ENCODE data around the gene SACS.
A peak's percentile ranks its signal among the peaks of the same experiment; 100 is the strongest.
"Not testable (repeated sequence)": the region's sequence is repeated elsewhere in the genome, so short reads cannot be mapped to it uniquely, and the experiment has no call there.

SACS gene

DNA sequence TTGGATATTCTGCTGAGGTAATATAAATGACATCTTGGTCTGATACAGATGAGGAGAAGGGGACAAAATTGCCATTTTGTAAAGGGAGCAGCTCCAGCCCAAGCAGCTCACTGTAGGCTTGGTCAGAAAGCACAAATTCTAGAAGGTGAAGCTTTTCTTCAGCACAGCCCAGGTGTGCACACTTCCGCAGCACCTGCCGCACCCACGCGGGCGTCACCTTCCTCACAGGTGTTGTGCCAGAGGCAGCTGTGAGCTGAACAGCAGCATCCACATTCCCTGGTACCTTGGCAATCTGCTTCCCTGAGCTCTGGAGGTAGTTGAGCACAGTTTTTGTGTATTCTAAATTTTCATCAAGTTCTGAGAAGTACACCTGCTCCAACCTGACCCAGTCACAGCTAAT lies 79.0 kb downstream of the SACS start:
- DNase-seq, result peak; percentile 23

DNA sequence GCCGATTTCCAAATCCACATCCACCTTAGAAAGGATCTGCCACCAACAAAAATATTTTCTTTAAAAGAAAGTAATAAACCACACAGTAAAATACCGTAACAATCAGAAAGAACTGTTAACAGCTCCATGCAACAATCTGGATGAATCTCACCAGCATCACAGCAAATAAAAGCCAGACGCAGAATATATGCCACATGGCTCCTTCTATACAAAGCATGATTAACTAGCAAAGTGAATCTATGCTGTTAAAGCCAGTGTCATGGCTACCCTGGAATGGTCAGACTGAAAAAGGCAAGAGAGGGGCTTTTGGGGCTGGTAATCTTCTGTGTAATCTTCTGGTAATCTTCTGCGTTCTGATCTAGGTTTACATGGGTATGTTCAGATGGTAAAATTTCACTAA lies 81.3 kb downstream of the SACS start:
- DNase-seq, result no peak

DNA sequence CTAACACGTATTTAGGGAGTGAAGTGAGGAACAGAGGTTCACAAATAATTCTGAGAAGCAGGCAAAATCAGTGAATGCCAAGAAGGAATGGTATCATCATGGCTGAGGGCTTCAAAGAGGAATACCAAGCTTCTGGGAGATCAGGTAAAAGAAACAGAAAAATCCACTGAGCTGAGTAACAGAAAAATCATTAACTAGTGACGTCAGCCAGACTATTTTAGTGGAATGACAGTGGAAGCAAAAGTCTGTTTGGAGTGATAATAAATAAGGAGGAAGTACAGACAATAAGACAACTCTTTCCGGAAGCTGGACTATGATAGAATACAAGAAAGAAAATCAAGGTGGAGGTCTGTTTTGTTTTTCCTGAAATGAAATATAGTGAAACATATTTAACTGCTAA lies 83.5 kb downstream of the SACS start:
- no peak for DNase-seq

DNA sequence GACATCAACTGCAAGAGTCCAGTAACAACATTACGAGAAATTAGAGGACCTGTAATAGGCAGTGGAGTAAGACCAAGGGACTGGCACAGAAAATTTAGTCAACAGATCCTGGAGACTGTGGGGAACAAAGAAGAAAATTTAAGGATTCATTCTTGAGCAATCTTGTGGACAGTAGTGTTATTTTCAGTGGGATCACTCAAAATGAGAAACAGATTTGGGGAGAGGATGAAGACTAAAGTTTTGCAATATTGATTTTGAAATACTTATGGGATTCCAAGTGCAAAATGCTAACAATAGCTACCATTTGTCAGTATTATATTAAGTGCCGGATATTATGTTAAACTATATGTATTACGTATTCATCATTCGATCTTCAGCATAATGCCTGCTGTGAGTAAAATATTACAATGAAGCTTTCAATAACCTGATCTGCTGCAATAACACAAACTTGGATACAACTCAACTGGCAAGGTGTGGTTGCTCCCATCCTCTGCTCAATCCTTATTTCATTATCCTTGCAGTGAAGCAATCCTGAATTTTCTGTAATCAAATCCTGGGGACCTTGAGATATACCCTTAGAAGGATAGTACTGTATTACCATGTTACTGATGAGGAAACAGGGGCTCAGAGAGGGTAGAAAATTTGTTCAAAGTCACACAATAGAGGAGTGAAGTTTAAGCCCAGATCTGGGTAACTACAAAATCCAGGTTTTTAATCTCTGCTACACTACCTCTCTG lies 84.2 kb downstream of the SACS start:
- DNase-seq, result no peak

DNA sequence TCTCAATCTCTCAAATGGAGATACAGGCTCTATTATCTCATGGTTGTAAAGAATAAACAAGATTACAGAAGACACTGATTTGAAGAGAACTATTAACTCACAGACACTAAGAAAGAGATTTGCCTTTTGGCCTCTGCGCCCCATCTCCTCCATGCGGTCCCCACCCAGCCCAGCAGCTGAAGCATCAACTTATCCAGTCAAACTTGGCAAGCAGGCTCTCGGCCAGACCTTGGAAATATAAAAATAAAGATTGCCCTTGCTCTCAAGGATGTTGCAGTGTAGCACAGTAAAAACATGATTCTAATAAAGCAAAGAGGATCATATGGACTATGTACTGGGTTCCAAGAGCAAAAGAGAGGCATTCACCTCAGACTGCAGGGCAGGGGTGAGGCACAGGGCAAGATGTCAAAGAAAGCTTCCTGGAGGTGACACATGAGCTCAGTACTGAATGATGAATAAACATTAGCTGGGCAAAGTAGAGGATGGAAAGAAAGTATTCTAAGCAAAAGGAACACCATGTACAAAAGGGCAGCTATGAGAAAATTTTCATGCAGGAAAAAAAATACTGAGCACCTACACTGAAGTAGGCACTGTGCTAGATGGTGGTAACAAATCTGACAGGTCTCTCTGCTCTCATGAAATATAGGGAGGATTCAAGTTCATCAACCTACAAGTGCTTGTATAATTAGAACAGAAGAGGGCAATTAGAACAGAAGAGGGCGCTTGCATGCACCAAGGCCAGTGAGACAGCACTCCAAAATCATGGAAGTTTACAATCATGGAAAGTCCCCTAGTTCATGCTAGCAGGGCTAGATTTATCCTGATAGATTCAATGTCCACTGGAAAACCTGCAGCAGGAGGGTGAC lies 85.0 kb downstream of the SACS start:
- DNase-seq, result no peak

DNA sequence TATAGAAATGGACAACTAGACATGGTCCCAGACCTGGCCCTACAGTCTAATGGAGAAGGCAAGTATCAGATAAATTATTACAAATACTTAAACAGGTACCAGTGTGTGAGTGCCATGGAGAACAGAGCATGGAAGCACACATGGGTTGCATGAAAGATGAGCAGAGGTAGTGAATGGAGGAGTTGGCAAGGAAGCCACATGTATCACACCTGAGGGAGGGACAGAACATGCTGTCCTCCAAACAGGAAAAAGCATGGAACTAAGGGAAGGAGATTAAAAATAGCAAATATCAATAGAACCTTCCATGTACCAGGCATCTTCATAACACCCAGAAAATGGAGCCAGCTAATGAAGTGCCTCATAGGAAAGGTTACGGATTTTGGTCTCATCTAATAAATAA lies 85.9 kb downstream of the SACS start:
- DNase-seq, result no peak

DNA sequence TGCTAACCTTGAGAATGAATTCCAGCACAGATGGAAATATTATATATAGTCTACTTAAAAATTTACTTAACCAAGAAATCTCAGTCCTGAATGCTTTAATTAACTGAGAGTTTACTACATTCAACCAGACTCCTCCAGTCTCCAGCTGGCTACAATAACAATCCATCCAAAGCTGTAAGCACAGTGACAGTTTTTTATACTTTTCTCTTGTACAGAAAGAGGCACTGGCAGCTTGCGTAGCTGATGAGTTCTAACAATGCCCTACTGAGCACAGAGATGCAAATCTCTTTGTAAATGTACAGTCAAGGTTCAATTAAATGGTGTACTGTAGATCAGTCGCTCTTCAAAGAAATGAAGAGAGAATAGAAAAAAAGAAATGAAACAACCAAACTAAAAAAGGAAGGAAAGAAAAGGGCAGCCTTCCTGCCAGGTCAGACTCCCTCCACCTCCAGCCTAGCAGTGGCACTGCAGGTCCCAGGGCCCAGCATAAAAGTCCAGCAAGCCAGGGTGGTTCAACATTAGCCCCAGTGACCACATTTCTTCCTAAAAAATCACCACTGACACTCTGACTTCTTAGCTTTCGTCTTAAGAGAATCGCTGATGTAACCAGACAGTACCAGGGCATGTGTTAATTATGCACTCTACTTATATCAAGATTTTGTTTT lies 88.4 kb downstream of the SACS start:
- DNase-seq, result no peak

DNA sequence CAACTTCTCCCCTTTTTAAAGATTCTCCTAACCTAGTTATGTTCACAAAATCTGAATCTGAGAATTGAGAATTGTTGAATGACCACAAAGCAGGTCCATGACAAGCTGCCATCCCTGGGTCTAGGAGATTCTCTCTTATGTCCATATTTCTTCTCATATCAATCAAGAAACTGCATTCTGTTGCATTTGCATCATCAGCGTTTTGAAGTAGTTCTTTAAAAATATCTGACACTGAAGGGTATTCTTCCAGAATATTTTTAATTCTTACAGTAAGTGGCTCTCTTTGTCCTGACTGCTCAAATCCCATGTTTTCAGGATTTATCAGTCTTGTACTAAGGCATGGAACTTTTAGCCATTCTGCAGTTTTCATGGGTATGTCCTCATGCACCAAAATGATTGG lies 94.3 kb downstream of the SACS start:
- no peak for DNase-seq

DNA sequence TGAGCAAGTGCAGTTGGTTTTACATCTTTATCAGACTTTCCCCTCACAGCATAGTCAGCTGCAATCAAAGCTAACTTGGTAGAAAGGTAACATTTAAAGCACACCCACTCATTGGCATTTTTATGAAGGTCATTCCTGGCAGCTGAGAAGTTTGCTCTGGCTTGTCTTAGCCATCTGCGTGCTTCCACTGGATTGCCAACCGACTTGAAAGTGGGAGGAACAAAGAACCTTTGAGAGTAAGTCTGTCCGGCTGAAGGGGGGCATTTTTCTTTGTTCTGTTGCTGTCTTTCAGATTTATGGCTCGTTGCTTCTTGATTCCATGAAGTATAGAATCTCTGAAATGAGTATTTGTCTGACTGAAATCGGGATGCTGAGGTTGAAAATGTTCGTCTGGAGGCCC lies 103.1 kb downstream of the SACS start:
- DNase-seq, result no peak

DNA sequence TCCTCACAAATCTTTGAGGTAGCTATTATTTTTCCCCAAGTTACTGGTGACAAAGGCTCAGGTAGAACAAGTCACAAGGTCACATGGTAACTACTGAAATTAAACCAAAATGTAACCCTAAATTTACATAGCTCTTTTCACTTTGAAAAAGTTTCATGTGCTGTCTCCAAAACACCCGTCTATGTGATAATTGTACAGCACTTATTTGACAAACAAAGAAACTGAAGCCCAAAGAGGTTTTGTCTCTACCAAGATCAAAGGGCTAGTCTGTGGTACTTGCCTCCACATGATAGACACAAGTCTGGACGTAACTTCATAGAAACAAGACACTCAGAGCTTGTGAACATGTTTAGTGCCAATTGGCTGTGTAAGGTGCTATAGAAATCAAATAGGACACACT lies 108.3 kb downstream of the SACS start:
- DNase-seq, result no peak

DNA sequence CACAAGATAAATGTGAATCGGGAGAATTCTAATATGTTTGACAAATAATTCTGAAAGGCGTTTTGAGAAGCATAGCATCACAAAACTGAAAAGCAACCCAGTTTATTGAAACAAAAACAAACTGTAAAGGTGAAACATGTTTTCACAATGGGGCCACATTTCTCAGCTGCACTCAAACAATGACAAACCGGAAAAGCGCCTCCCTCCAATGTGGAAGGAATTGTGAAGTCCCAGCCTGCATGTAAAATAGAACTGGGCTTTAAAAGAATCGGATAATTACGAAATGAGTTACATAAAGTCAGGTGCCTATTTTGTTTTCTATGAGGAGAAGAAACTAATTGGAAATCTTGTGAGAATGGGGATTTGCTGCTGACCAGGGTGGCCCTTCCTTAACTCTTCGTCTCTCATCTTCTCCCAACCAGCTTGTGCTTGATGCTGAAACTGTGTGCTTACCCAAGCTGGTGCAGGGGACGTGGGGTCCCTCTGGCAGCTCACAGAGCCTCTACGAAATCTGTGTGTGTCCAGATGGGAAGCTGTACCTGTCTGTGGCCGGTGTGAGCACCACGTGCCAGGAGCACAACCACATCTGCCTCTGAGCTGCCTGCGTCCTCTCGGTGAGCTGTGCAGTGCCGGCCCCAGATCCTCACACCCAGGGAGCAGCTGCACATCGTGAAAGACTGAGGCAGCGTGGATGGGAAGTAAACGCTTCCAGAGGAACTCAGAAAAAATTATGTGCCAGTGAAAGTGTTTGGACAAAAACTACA lies 109.4 kb downstream of the SACS start:
- DNase-seq, result no peak

DNA sequence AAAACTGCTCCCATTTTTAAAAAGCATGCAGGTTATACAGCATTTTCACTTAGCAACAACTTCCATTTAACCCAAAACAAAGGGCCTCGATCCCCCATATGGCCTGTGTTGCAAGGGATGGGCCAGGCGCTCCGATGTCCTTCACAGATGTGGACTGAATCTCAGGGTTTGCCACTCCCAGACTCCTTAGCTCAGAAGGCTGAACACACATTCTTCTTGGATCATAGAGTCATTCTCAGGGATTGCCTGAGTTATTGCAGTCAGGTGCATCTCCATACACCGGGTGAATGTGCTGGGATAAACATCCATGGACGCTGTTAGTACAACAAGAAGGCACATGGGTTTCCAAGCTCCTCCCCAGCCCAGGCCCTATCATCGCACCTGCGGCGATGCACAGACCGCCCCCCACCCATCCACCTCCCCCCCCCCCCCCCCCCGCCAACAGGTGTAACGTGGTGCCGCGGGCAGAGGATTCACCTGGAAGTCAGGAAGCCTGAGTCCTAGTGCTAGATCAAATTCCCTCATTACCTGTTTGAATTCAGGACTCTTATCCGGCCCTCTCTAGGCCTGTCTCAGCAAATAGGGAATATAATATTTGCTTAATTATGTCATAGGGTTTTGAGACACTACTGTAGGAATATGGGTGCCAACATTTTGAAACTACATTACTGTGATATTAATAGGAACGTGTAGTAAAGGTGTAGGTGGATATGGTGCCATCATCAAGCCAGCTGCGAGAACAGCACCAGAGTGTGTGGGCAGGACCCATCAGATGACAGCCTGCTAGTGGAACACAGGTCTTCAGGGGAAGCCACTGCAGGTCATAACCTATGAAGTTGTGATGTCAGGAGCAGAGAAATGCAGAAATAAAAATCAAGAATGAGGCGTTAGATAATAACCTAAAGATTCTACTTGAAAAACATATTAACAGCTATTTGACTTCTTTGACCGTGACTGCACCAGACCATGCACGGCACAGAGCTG lies 110.9 kb downstream of the SACS start:
- peak; percentile 59 for DNase-seq

DNA sequence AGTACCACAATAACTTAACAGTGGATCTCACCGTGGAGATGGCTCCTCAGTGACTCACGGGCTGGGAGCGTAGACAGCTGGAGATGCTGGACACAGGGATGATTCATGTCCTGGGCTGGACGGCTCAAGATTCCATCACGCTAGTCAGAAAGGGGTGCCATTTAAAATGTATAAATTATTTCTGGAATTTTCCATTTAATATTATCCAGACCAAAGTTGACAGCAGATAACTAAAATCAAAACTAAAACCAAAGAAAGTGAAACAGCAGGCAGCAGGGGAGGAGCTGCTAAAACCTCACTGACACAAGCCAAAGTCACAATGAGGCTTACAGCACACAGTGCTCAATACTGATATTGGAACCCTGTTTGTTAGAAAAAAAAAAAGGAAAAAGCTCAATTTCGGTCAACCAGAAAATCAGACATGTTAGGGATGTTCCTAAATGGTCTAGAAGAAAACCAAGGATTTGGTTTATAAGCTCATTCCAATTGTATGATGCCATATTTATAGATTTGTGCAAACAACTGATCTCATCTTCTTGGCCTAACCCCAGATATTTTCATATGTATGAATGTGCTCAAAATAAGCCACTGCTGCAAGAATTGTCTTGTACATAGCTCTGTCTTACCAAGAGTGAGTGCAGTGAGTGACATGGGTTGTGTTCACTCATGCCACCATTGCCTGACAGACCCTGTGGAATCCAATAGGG lies 111.8 kb downstream of the SACS start:
- no peak for DNase-seq

DNA sequence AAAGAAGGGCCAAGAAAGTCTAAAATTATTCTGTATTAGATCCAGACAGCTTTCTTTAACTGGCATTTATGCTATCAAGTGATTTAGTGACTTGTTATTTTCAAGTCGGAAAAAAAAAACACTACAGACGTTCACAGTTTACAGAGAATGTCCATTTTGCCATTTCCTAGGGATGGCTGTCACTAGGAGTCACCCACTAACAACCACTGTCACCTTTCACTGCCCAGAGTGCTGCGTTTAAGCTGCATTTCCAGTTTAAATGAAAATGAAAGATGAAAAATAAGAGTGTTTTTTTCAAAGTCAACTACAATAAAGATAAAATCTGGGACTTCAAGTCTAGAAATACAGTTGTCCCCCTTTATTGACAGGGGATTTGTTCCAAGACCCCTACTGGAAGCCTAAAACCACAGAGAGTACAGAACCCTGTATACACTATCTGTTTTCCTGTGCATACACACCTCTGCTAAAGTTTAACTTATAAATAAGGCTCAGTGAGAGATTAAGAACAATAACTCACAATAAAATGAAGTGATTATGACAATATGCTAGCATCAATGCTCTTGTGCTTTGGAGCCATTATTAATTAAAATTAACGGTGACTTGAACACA lies 112.5 kb downstream of the SACS start:
- no peak for DNase-seq

DNA sequence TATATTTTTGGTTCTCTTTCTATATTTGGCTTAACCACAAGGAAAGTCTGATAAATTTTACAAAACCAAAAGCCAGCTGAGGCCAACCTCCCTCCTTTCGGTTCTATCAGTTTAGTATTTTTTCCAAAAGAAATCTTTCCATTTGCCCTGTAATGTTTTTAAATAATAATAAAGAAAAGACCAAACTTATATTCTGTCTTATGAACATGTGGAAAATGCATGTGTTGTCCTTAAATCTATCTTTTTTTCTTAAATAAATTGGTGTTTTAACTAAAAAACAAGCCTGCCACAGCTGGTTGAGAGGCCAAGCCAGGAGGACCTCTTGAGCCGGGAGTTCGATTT lies 113.6 kb downstream of the SACS start:
- no peak for DNase-seq

DNA sequence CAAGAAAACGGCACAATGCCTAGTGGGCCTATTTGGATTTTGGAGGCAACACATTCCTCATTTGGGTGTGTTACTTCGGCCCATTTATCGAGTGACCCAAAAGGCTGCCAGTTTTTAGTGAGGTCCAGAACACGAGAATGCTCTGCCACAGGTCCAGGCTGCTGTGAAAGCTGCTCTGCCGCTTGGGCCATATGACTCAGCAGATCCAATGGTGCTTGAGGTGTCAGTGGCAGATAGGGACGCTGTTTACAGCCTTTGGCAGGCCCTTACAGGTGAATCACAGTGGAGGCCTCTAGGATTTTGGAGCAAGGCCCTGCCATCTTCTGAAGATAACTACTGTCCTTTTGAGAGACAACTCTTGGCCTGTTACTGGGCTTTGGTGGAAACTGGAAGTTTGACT lies 118.7 kb downstream of the SACS start:
- DNase-seq, result not testable (repeated sequence)

DNA sequence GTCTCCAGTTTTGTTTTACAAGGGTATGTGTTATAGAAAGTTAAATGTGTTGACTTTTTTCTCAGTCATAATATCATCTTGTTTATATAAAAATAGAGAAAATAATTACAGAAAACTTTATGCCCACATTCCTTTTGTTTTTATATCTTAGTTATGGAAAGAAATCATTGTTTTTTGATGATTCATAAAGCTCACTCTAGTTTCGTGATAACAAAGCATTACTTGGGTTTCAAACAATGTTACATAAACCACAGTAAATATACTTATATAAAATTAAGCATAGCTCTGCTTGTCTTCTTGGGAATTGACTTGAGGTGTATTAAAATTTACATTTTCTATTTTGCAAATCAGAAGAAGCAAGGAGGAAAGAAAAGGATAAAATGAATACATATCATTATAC lies 140.9 kb downstream of the SACS start:
- no peak for DNase-seq

DNA sequence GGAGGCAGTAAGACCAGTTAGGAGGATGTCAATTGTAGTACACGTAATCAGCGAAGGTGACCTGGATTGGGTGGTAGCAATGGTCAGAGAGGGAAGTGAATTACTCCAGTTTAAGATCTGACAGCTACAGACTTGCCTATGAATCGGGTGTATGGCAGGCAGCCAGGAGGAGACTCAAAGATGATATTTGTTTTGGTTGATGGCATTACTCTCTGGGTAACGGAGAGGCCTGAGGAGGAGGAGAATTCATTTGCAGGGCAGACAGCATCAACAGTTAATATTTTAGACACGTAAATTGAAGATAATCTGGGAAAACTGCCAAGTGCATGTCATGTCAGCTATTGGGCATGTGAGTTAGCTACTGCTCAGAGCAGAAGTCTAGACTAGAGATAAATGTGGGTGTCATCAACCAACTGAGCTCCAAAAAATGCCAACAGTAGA lies 143.6 kb downstream of the SACS start:
- no peak for DNase-seq

DNA sequence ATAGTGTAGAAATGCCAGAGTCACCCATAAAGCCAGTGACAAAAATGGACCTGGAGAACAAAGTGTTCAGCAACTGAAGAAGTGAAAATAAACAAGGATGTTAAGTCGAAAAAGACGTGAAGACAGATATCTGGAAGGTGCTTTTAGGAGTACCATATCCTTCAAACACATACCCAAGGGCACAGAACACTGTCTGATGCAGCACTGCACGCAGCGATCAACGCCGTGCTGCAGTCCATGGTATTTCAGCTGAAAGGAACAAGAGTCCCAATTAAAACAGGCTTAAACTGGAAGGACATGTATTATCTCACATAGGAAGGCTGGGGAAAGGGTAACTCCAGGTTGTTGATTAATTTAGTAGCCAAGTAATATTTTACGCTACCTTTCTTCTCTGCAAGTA lies 144.5 kb downstream of the SACS start:
- no peak for DNase-seq

DNA sequence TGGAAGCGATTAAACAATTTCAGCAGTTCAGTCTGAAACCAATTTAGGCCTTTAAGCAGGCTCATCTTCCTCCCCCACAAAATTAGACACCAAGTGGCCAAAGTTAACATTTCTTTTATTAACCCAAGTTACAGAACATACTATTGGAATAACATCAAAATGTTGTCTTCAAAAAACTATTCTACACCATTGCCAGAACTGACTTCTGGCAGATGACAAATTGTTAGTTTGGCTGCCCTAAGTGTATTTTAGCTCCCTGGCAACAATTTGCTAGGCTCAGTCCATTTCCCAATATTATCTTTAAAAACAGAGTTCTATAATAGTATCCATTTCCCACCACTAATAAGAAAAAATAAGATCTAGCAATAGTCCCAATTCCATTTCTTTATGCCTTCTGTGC lies 144.9 kb downstream of the SACS start:
- DNase-seq, result no peak

DNA sequence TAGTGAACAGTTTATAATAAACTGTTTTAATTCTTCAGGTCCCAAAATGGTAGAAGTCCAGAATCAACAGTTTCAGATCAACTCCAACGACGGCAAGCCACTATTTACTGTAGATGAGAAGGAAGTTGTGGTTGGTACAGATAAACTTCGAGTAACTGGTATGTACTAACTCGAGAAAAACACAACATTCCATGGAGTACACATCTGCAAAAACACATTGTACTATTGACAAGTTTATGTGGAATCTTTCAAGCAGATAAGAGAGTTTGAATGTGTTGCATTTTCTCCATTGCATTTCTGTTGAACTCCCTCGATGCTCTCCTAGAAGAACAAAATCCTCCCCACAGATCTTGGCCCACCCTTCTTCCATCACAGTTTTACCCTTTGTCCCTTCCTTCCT lies 154.2 kb downstream of the SACS start:
- no peak for DNase-seq
